ENCODE measurements around the gene CDH13. TPM values are rescaled to one million over a fixed set of nuclear protein-coding genes. Genes with fewer than 3 reads are reported as not detected.

The CDH13 gene
- total and polyA plus RNA-seq, 2 donors (not counting 3 experiments of a cell fraction or from before 2014, with no cell fraction given), result 96.6 to 124 TPM

GRCh38 chr16:83307594-83307992 lies 680.8 kb downstream of the CDH13 start:
- CTCF ChIA-PET, result interaction anchor here (1.3 to 2.4 kb wide), 4 partner anchors 11 to 49 kb away, joined by 5 to 7 read pairs (median 6); no protein-coding TSS in a partner anchor

More at GRCh38 chr16:83307594-83307992, 680.8 kb downstream of the CDH13 start:
- Histone ChIP-seq H3K4me1 (ENCODE audit: control insufficient read depth, extremely low read depth, insufficient read depth, low read length) (peaks cover 36% of the 10 kb centered on the region), H3K27me3 (ENCODE audit: control insufficient read depth in 2 of 2, insufficient read depth in 2 of 2, low read length in 2 of 2) (no peaks in the 10 kb centered on the region), H4K20me1 (replicated peaks; ENCODE audit: control insufficient read depth, extremely low read depth, insufficient read depth, low read length) (no peaks in the 10 kb centered on the region), H3K79me2 (ENCODE audit: control insufficient read depth, insufficient read depth, low read length) (no peaks in the 10 kb centered on the region), H3K27ac (ENCODE audit: insufficient read depth, low read depth, low read length) (no peak overlapping the region), H3K9me3 (replicated peaks; ENCODE audit: control insufficient read depth, insufficient read depth, low read length) (no peaks in the 10 kb centered on the region), H3K9me1 (replicated peaks; ENCODE audit: control insufficient read depth, extremely low read depth, insufficient read depth, low read length) (no peaks in the 10 kb centered on the region), H3K4me3 (replicated peaks in 1 of 3; ENCODE audit: insufficient read depth in 1 of 3, low read depth in 1 of 3, low read length in 3 of 3) (no peak overlapping the region), H3K9ac (replicated peaks; ENCODE audit: extremely low read depth, insufficient read depth, low read length) (no peak overlapping the region), H3K36me3 (ENCODE audit: control insufficient read depth in 2 of 2, extremely low read depth in 1 of 2, insufficient read depth in 2 of 2, low read length in 2 of 2) (no peaks in the 10 kb centered on the region), H2AFZ (ENCODE audit: low read depth, low read length) (no peak overlapping the region), H3K4me2 (ENCODE audit: insufficient read depth, low read length) (no peak overlapping the region)
- dilution Hi-C loops (cut with MboI; ENCODE audit: extremely low pct_ligation_motif_present, low sequenced_read_pairs), result no loop called here
- TF ChIP-seq MAX (IDR thresholded peaks at IDR 0.05; ENCODE audit: insufficient read depth, insufficient read length), result no peak
- TF ChIP-seq GATA2 (IDR thresholded peaks at IDR 0.05; ENCODE audit: insufficient read depth, insufficient read length, low read depth, low read length), result no peak
- no peak for TF ChIP-seq CTCF (IDR thresholded peaks at IDR 0.05; ENCODE audit: extremely low read depth in 1 of 2, insufficient read depth in 1 of 2, low read depth in 1 of 2, low read length in 2 of 2)
- no peak for TF ChIP-seq POLR2AphosphoS5 (IDR thresholded peaks at IDR 0.05; ENCODE audit: insufficient read depth, low read depth, low read length)
- TF ChIP-seq JUN (IDR thresholded peaks at IDR 0.05; ENCODE audit: borderline replicate concordance, insufficient read depth, insufficient read length, low read depth), result no peak
- no peak for TF ChIP-seq EZH2 (IDR thresholded peaks at IDR 0.05; ENCODE audit: borderline replicate concordance, low read depth, low read length, severe bottlenecking)
- no peak for TF ChIP-seq POLR2A (IDR thresholded peaks at IDR 0.05; ENCODE audit: low read depth, low read length)
- TF ChIP-seq MYC (IDR thresholded peaks at IDR 0.05; ENCODE audit: low read depth, low read length), result no peak
- TF ChIP-seq FOS (IDR thresholded peaks at IDR 0.05; ENCODE audit: borderline replicate concordance, insufficient read depth, low read length), result no peak
- POLR2A ChIA-PET, result no interaction called here
- intact Hi-C loops (cut with micrococcal nuclease), result loop anchor here (5.0 kb wide), 1 partner anchor 50 kb away; no protein-coding TSS in a partner anchor
- FAIRE-seq (no peak), DNase-seq (ENCODE audit: low read depth, low spot score) (no peak)
- BruUV-seq (replicated peaks), result no TSS peak

Measured in endothelial cell of umbilical vein (primary cell).